HG03575 (cell line): ENCODE measurements around the gene TPRX2.
"Not testable (repeated sequence)": the region's sequence is repeated elsewhere in the genome, so short reads cannot be mapped to it uniquely, and the experiment has no call there.

Experiments used
- ATAC-seq: cut with Tn5 transposase; IDR thresholded peaks from one replicate; pipeline ENCODE4 v1.9.1; 2021; ENCODE audit not compliant: unreplicated experiment, insufficient number of reproducible peaks, low FRiP score; ENCODE audit errors: extremely low read depth

The TPRX2 gene

GRCh38 chr19:47858646-47859285, at the start of gene TPRX2:
Gene TPRX2, plus strand, starts transcription at chr19:47859235. Its CDS starts 12 bp downstream, at chr19:47859247.
- ATAC-seq: not testable (repeated sequence)

- ATAC-seq: no peak
Observed at GRCh38 chr19:47813304-47813994, 45.6 kb upstream of the TPRX2 start.

GRCh38 chr19:47813995-47814328, 45.1 kb upstream of the TPRX2 start:
- ATAC-seq: no peak

GRCh38 chr19:47816270-47816669, 42.8 kb upstream of the TPRX2 start:
- ATAC-seq: not testable (repeated sequence)

- not testable (repeated sequence) for ATAC-seq
Observed at GRCh38 chr19:47818221-47818620, 40.8 kb upstream of the TPRX2 start.

- no peak for ATAC-seq
Observed at GRCh38 chr19:47819858-47820257, 39.2 kb upstream of the TPRX2 start.

GRCh38 chr19:47820410-47820809, 38.6 kb upstream of the TPRX2 start:
- ATAC-seq: no peak

GRCh38 chr19:47821460-47822020, 37.5 kb upstream of the TPRX2 start, which contains the start of gene CRX:
Gene CRX, plus strand, starts transcription at chr19:47821937. Its CDS starts 12,507 bp downstream, at chr19:47834444.
- no peak for ATAC-seq

GRCh38 chr19:47824396-47824795, 34.6 kb upstream of the TPRX2 start:
- ATAC-seq: no peak

- no peak for ATAC-seq
Observed at GRCh38 chr19:47826800-47827199, 32.2 kb upstream of the TPRX2 start.

- ATAC-seq: no peak
Observed at GRCh38 chr19:47832723-47833122, 26.3 kb upstream of the TPRX2 start.

- ATAC-seq: no peak
Observed at GRCh38 chr19:47836038-47836437, 23.0 kb upstream of the TPRX2 start.

- no peak for ATAC-seq
Observed at GRCh38 chr19:47839411-47839810, 19.6 kb upstream of the TPRX2 start.

- ATAC-seq: no peak
Observed at GRCh38 chr19:47839913-47840312, 19.1 kb upstream of the TPRX2 start.

- ATAC-seq: no peak
Observed at GRCh38 chr19:47842941-47843340, 16.1 kb upstream of the TPRX2 start.

GRCh38 chr19:47848425-47848822, 10.6 kb upstream of the TPRX2 start:
- ATAC-seq: no peak

- ATAC-seq: no peak
Observed at GRCh38 chr19:47848823-47849473, 10.1 kb upstream of the TPRX2 start.

- no peak for ATAC-seq
Observed at GRCh38 chr19:47853003-47853402, 6.0 kb upstream of the TPRX2 start.

- ATAC-seq: no peak
Observed at GRCh38 chr19:47854459-47854858, 4.6 kb upstream of the TPRX2 start.

- not testable (repeated sequence) for ATAC-seq
Observed at GRCh38 chr19:47858231-47858630, 804 bp upstream of the TPRX2 start.
